Fibroblast of mammary gland (primary cell): ENCODE measurements around the gene RORC.

Experiments
- DNase-seq: peaks from one replicate; pipeline ENCODE4 v3.0.0-alpha.2; 2010; ENCODE audit warnings: low read depth
- H3K4me3 ChIP-seq: 2 replicates; pipeline ENCODE4 v1.5.1; 2011; ENCODE audit warnings: low read depth, mild to moderate bottlenecking, low read length, moderate library complexity; ENCODE audit not compliant: control insufficient read depth
- CTCF ChIP-seq: conservative IDR thresholded peaks from 2 replicates; pipeline ENCODE4 v1.5.1; 2011; ENCODE audit warnings: low read depth, low read length, inconsistent platforms; ENCODE audit not compliant: control insufficient read depth, insufficient read depth

RORC gene

DNA sequence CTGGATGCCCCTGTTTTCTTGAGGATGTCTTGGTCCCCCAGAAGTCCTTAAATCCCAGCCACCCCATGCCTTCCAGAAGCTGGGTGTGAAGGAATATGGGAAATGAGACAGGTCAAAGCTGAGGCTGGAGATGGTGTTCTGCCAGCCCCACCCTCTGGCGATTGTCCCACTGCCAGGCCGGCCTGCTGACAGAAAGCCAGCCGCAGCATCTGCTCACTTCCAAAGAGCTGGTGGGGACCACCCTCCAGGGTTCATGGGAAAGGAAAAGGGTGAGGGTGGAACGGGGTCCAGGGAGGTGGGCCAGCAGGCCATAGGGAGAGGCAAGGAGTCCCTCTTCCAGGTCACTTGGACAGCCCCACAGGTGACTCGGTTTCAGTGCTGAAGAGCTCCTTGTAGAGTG is 24.5 kb downstream of the RORC start:
- DNase-seq, result no peak
- H3K4me3 ChIP-seq, result no peak overlapping the region
- TF ChIP-seq CTCF, result no peak

DNA sequence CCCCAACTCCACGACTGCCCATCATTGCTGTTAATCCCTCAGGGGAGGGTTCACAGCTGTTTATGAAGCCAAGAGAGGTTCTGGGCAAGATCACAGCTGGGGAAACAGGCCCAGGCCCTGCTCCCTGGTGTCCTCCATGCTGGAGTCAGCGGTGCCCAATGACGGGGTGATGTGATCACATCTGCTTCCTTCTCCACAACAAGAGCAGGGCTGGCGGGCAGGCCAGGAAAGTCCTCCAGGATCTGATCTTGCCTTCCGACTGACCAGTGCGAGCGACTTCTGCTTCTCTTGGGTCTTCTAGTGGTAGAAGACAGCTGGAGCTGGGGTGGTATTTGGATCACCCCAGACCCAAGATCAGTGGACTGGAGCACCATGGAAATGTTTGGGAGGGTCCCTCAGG is 25.4 kb downstream of the RORC start:
- no peak overlapping the region for H3K4me3 ChIP-seq
- no peak for DNase-seq
- no peak for TF ChIP-seq CTCF

DNA sequence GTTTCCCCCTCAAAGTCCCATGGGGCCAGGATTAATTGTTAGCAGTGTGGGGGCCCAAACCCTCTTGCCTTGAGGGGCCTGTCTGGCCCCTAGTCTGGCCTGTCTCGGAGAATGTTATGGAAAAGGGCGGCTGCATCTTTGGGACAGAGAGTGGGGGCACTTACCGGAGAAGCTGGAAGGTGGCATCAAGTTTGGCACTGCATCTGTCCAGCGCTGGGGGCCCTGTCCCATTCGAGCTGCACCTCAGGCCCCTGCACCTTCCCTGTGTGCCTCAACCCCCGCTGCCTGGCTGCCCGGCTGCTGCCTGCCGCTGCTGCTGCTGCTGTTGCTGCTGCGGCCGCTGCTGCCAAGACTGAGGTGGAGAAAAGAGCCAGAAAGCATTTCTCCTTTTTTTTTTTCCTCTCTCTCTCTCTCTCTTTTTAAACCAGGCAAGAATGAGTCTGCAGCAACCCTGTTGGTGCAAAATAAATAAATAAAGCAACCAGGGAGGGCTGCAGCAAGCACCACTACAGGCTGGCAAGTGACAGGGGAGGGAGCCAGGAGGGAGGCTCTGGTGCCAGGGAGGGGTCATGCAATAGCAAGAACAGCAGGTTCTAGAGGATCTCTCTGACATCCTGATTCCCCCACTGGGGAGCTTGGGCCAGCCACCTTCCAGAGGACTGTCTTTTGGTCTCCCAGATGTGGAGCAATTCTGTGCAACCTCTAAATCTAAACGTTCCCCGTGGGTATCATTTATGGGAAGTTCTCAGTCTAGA is 26.4 kb downstream of the RORC start, which contains the start of gene LINGO4:
Gene LINGO4, minus strand, starts transcription at position 354 of the 755 bp plus-strand sequence. CDS start 2,715 bp downstream, outside the sequence.
- no peak for DNase-seq
- no peak for TF ChIP-seq CTCF
- no peak within 1 kb of the TSS for H3K4me3 ChIP-seq

DNA sequence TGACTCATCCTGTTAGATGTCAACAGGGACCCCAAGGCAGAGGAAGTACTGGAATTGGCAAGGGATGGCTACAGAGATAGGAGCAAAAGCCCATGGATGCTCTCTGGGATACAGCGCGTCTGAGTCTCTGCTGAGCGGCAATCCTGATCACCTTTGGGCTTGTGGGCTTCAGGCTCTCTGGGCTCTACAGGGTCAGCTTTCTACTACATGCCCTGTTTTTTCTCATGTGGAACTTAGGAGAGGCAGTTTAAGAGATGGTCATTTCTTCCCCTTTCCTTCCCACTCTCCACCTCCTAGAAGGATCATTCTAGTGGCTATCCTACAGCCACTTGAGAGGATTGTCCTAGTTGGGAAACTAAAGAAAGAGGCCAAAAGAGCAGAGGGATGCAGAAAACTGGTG is 27.7 kb downstream of the RORC start:
- H3K4me3 ChIP-seq, result no peak overlapping the region
- no peak for TF ChIP-seq CTCF
- DNase-seq, result no peak

DNA sequence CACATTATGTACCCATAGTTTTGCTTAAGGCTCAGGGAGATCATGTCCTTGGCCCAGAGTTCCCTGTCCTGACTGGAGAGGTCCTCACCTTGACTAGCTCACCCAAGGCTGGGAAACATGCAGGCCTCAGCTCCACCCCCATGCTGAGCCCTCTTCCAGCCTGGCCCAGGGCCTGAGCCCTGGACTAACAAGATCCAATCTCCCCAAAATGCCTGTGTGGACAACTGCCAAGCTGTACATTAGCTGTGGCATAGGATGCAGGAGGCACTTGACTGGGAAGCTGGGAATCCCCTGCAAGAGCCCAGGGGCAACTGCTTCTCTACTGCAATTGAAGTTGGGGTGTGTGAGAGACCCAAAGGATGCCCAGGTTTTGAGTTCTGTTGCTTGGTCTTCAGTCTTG is 28.4 kb downstream of the RORC start:
- H3K4me3 ChIP-seq, result no peak overlapping the region
- TF ChIP-seq CTCF, result no peak
- no peak for DNase-seq

DNA sequence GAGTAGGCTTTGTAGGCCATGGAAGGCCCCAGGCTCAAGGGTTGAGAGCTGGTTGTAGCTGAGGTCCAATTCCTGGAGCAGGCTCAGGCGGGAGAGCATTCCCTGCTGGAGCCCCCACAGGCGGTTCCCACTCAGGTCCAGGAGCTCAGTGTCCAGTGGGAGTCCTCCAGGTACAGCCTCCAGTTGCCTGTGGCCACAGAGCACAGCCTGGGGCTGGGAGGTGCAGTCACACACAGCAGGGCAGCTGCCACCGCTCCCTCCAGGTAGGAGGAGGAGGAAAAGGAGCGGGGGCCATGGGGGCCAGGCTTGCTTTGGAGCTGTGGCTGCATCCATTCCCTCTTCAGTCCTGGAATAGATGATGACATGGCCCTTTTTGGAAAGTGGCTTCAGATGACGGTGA is 29.2 kb downstream of the RORC start:
- H3K4me3 ChIP-seq, result no peak overlapping the region
- DNase-seq, result no peak
- TF ChIP-seq CTCF, result no peak

DNA sequence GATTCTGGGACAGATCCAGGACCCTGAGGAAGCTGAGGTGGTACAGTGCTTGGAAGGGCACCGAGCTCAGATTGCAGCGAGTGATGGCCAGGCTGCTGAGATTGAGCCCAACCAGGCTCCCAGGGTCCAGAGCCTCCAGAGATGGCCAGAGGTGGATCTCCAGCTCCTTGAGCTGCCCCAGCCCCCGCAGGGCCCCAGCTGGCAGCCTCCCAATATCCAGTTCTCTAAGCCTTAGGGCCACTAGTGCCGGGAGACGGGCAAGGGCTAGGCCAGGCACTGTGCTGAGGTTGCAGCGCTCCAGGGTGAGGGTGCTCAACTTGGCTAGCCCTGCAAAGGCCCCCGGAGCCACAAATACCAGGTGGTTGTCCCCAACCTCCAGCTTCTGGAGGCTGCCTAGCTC is 29.8 kb downstream of the RORC start:
- no peak for DNase-seq
- no peak overlapping the region for H3K4me3 ChIP-seq
- TF ChIP-seq CTCF, result no peak
